NCI-H2107 treated with DMSO at 0.1 percent for 48 hours (cell line): ENCODE data around the gene SIGLEC7.

ENCODE experiments used
- DNase-seq: peaks from one replicate; lab custom pipeline; 2025; ENCODE audit not compliant: unreplicated experiment; lab: John Stamatoyannopoulos, UW

Gene SIGLEC7

DNA sequence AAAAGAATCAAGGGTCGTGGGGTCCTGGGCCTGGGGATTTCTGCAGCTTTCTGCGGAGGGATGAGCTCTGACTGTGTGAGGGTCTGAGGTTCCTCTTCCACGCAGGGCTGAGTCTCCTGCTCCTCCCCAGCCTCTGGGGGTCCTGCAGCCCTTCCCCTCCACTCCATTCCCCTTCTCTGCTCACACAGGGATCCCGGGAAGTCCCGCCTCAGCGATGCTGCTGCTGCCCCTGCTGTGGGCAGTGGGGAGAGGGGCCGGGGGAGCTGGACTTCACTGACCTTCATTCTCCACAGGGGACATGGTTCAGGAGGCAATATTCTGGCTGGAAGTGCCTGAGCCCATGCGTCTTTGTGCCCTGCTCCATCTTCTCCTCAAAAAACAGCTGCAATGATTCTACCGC is 56.5 kb downstream of the SIGLEC7 start:
- no peak for DNase-seq

GRCh38 chr19:51200071-51200666 is 58.1 kb downstream of the SIGLEC7 start:
- no peak for DNase-seq

- no peak for DNase-seq
These were observed 59.6 kb downstream of the SIGLEC7 start for GRCh38 chr19:51201712-51202111.
